PC-3 (cell line): Measurements from ENCODE around the gene PHF1. TPM values are rescaled to one million over a fixed set of nuclear protein-coding genes. Genes with fewer than 3 reads are reported as not detected.

Experiments
- ATAC-seq: fragments of 200-7000 bp; cut with Tn5 transposase; 2 replicates; pipeline ENCODE4 v1.9.1; 2020; ENCODE audit warnings: mild to moderate bottlenecking, moderate library complexity
- BruUV-seq: library from RNA; stranded (reverse); fragments of 400-500 nt; replicated peaks from 2 replicates; lab custom pipeline; 2021; lab: Mats Ljungman, UMichigan
- CTCF ChIA-PET: fragments of 300-600 bp; sonication (Branson Sonifier 250); formaldehyde crosslinking; loops from one replicate; lab custom pipeline; 2022; ENCODE audit warnings: antibody characterized with exemption; lab: Charles Lee
- POLR2A ChIA-PET: fragments of 300-600 bp; sonication (Branson Sonifier 250); formaldehyde crosslinking; loops from one replicate; lab custom pipeline; 2022; ENCODE audit warnings: antibody characterized with exemption; ENCODE audit not compliant: unreplicated experiment; lab: Charles Lee
- DNase-seq: peaks from one replicate; pipeline ENCODE4 v3.0.0-alpha.2; 2015
- H2AFZ ChIP-seq: fragments of 300-600 bp; sonication (generic); 2 replicates; pipeline ENCODE4 v1.6.0; 2016; ENCODE audit warnings: antibody characterized with exemption, low read length
- H3F3A ChIP-seq: fragments of 300-600 bp; sonication (generic); one replicate; pipeline ENCODE4 v1.6.0; 2017; ENCODE audit warnings: antibody characterized with exemption, low read length, control low read depth, mild to moderate bottlenecking; ENCODE audit not compliant: unreplicated experiment
- H3K27ac ChIP-seq: fragments of 300-600 bp; sonication (generic); 2 replicates; pipeline ENCODE4 v1.5.1; 2016; ENCODE audit warnings: mild to moderate bottlenecking, low read length
- H3K27me3 ChIP-seq: fragments of 300-600 bp; sonication (generic); 2 replicates; pipeline ENCODE4 v1.6.1; 2016; ENCODE audit warnings: low read length, mixed read lengths
- H3K36me3 ChIP-seq: fragments of 300-600 bp; sonication (generic); 2 replicates; pipeline ENCODE4 v1.6.1; 2016; ENCODE audit warnings: low read depth, mixed run types, low read length, mixed read lengths
- H3K4me1 ChIP-seq: fragments of 300-600 bp; sonication (generic); 2 replicates; pipeline ENCODE4 v1.5.1; 2016; ENCODE audit warnings: low read length; ENCODE audit not compliant: insufficient read depth
- H3K4me2 ChIP-seq: fragments of 300-600 bp; sonication (generic); 2 replicates; pipeline ENCODE4 v1.6.0; 2016; ENCODE audit warnings: low read length
- H3K4me3 ChIP-seq: fragments of 300-600 bp; sonication (generic); 2 replicates; pipeline ENCODE4 v1.5.1; 2016; ENCODE audit warnings: mild to moderate bottlenecking, low read length, mixed read lengths
- H3K79me2 ChIP-seq: fragments of 300-600 bp; sonication (generic); 2 replicates; pipeline ENCODE4 v1.6.1; 2017; ENCODE audit warnings: low read length, mixed read lengths
- H3K9ac ChIP-seq: fragments of 300-600 bp; sonication (generic); 2 replicates; pipeline ENCODE4 v1.6.0; 2016; ENCODE audit warnings: mild to moderate bottlenecking, low read length
- H3K9me2 ChIP-seq: fragments of 300-600 bp; sonication (generic); replicated peaks from 2 replicates; pipeline ENCODE4 v1.6.1; 2016; ENCODE audit warnings: mixed run types, low read length, mixed read lengths
- H3K9me3 ChIP-seq: fragments of 300-600 bp; sonication (generic); 2 replicates; pipeline ENCODE4 v1.6.1; 2016; ENCODE audit warnings: low read length, mixed read lengths
- H4K20me1 ChIP-seq: fragments of 300-600 bp; sonication (generic); 2 replicates; pipeline ENCODE4 v1.6.1; 2016; ENCODE audit warnings: low read length, mixed read lengths
- EZH2 ChIP-seq: fragments of 300-600 bp; sonication (generic); IDR thresholded peaks from one replicate; pipeline ENCODE4 v1.6.1; 2017; ENCODE audit warnings: antibody characterized with exemption, mild to moderate bottlenecking, low read length; ENCODE audit not compliant: unreplicated experiment
- EZH2phosphoT487 ChIP-seq: fragments of 300-600 bp; sonication (generic); IDR thresholded peaks from 2 replicates; pipeline ENCODE4 v1.6.1; 2018; ENCODE audit warnings: mild to moderate bottlenecking, antibody characterized with exemption, low read length, borderline replicate concordance
- intact Hi-C: fragments of 100-400 bp; cut with micrococcal nuclease; formaldehyde crosslinking; loops from 2 replicates; pipeline ENCODE4 v1.9.0; 2023
- total RNA-seq: library from RNA; depleted of rRNA; stranded (reverse); fragments of >200 nt; gene quantifications from 2 replicates; pipeline ENCODE4 v1.2.3, GENCODE V29; 2014
- TF ChIP-seq, protein P1 (sequence below): fragments of 300-600 bp; sonication (generic); conservative IDR thresholded peaks from 2 replicates; pipeline ENCODE4 v1.5.1; 2017; ENCODE audit warnings: antibody characterized with exemption, low read depth, mild to moderate bottlenecking, low read length

Gene PHF1
- total RNA-seq, 1 experiment from 2014 or later, result 36.6 TPM

DNA sequence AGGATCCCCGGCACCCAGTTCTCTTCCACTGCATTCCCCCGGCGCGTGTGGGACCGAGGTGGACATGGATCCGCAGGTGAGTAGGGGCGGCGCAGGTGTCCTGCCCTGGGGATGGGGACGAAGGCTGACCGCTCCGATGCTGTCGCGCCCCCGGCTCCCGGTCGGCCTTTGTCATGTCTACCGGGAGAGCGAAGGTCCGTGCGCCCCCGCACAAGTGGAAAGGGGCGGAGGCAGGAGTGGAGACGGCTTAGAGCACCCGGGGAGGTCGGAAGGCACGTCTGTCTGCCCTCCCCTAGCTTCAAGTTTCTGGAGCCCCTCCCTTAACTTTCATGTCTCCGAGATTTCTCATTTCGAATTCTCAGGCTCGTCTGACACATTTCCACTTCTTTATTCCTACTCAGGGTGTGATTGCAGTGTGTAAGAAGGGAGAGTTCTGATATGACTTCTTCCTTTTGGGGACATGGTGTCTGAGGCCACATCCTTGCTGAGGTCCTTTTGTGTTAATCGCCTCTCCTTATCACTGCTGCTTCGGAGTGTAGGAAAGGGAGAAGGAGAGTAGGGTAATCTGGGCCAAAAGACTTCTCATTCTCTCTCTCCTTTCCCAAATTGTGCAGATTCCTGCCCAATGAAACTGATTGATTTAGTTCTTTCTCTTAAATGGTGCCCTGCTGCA, 18.8 kb upstream of the PHF1 start:
- Histone ChIP-seq H3K9me3 (no peaks in the 10 kb centered on the region), H3K36me3 (peaks cover 14% of the 10 kb centered on the region), H3K9ac (peak overlapping the region; percentile 89), H3K4me2 (peak overlapping the region; percentile 99), H3K9me2 (no peaks in the 10 kb centered on the region), H3K4me1 (peaks cover 23% of the 10 kb centered on the region), H3K27ac (peak overlapping the region; percentile 61), H3K79me2 (peaks cover 53% of the 10 kb centered on the region), H3F3A (no peaks in the 10 kb centered on the region), H3K27me3 (no peaks in the 10 kb centered on the region), H2AFZ (peak overlapping the region; percentile 61), H3K4me3 (peak overlapping the region; percentile 79), H4K20me1 (peaks cover 29% of the 10 kb centered on the region)
- ATAC-seq (peak; percentile 2; the same call in 1 of the 2 replicates), DNase-seq (peak; percentile 16)
- CTCF ChIA-PET, result interaction anchor here (0.5 kb wide), 1 partner anchor 74 kb away, joined by 5 read pairs; no protein-coding TSS in a partner anchor
- POLR2A ChIA-PET, result no interaction called here
- BruUV-seq, result TSS peak; percentile 77
- TF ChIP-seq, protein P1, sequence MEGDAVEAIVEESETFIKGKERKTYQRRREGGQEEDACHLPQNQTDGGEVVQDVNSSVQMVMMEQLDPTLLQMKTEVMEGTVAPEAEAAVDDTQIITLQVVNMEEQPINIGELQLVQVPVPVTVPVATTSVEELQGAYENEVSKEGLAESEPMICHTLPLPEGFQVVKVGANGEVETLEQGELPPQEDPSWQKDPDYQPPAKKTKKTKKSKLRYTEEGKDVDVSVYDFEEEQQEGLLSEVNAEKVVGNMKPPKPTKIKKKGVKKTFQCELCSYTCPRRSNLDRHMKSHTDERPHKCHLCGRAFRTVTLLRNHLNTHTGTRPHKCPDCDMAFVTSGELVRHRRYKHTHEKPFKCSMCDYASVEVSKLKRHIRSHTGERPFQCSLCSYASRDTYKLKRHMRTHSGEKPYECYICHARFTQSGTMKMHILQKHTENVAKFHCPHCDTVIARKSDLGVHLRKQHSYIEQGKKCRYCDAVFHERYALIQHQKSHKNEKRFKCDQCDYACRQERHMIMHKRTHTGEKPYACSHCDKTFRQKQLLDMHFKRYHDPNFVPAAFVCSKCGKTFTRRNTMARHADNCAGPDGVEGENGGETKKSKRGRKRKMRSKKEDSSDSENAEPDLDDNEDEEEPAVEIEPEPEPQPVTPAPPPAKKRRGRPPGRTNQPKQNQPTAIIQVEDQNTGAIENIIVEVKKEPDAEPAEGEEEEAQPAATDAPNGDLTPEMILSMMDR, result no peak
- no peak for TF ChIP-seq EZH2
- no peak for TF ChIP-seq EZH2phosphoT487
- intact Hi-C loops, result loop anchor here (1.0 to 2.0 kb wide), 2 partner anchors 18 to 79 kb away; no protein-coding TSS in a partner anchor

DNA sequence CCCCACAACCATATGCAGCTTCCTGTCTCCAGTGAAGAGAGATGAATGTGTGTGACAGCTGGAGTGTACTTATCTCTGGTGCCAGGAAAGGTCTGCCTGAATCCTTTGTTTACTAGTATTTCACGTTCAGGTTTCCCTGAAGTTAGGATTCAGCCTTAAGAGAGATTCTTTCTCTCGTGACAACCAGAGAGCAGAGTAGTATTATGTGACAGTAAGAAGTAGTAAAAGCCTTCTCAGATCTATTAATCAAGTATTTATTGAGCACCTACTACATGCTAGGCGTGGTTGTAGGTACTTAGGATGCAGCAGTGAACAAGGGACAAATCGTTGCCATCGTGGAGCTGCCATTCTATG, 18.2 kb upstream of the PHF1 start:
- intact Hi-C loops, result no loop called here
- Histone ChIP-seq H3K9me3 (no peaks in the 10 kb centered on the region), H2AFZ (no peak overlapping the region; the same call in 1 of the 2 replicates), H3K9me2 (no peaks in the 10 kb centered on the region), H3K4me2 (peak overlapping the region; percentile 99), H3K9ac (peak overlapping the region; percentile 89), H3F3A (no peaks in the 10 kb centered on the region), H3K79me2 (peaks cover 58% of the 10 kb centered on the region), H3K36me3 (peaks cover 14% of the 10 kb centered on the region), H4K20me1 (peaks cover 29% of the 10 kb centered on the region), H3K27me3 (no peaks in the 10 kb centered on the region), H3K4me3 (peak overlapping the region; percentile 79), H3K27ac (peak overlapping the region; percentile 61; the same call in 1 of the 2 replicates), H3K4me1 (peaks cover 23% of the 10 kb centered on the region)
- POLR2A ChIA-PET, result no interaction called here
- CTCF ChIA-PET, result interaction anchor here (0.5 kb wide), 1 partner anchor 74 kb away, joined by 5 read pairs; no protein-coding TSS in a partner anchor
- ATAC-seq (no peak), DNase-seq (no peak)
- TF ChIP-seq, protein P1, result no peak
- no peak for TF ChIP-seq EZH2phosphoT487
- no peak for TF ChIP-seq EZH2
- no TSS peak for BruUV-seq

DNA sequence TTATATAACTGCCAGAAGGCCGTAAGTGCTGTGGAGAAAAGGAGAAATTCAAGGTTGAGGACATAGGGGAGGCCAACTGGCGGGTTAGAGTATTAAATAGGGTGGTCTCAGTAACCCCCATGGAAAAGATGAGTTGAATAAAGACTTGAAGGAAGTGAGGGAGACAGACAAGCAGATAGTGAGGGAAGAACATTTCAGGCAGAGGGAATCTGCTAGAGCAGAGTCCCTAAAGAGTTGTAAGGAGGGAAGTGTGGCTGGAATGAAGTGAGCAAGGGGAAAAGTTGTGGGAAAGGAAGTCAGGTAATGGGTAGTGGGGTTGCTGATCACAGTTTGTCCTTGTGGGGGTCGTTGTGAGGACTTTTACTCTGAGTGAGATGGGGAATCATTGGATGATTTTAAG, 17.8 kb upstream of the PHF1 start:
- ATAC-seq (no peak), DNase-seq (no peak)
- H3K27ac ChIP-seq, result 0 out of 2 replicates have a peak overlapping the region, but pooled peaks have one; percentile 12
- ChIA-PET POLR2A (no interaction called here), CTCF (no interaction called here)
- peaks cover 14% of the 10 kb centered on the region for H3K36me3 ChIP-seq
- BruUV-seq, result no TSS peak
- TF ChIP-seq EZH2 (no peak), EZH2phosphoT487 (no peak)
- TF ChIP-seq, protein P1, result no peak
- no peaks in the 10 kb centered on the region for H3K9me2 ChIP-seq
- intact Hi-C loops, result no loop called here
- H3K27me3 ChIP-seq, result no peaks in the 10 kb centered on the region
- H2AFZ ChIP-seq, result no peak overlapping the region
- no peaks in the 10 kb centered on the region for H3F3A ChIP-seq
- peaks cover 62% of the 10 kb centered on the region for H3K79me2 ChIP-seq
- peak overlapping the region; percentile 89 for H3K9ac ChIP-seq
- H3K9me3 ChIP-seq, result no peaks in the 10 kb centered on the region
- peak overlapping the region; percentile 79 for H3K4me3 ChIP-seq
- peaks cover 23% of the 10 kb centered on the region for H3K4me1 ChIP-seq
- peak overlapping the region; percentile 99 for H3K4me2 ChIP-seq
- H4K20me1 ChIP-seq, result peaks cover 29% of the 10 kb centered on the region
